K562 (cell line): Measurements from ENCODE around the gene ZNF652. TPM values are rescaled to one million over a fixed set of nuclear protein-coding genes. Genes with fewer than 3 reads are reported as not detected.

Source experiments
- ATAC-seq: fragments of 200-7000 bp; cut with Tn5 transposase; 3 replicates; pipeline ENCODE4 v1.9.1; 2020; ENCODE audit warnings: moderate library complexity
- BruUV-seq: library from RNA; stranded (reverse); fragments of 400-500 nt; replicated peaks from 2 replicates; lab custom pipeline; 2021; lab: Mats Ljungman, UMichigan
- CTCF ChIA-PET: fragments of 300-600 bp; formaldehyde crosslinking; extraction: SDS; loops from one replicate; lab custom pipeline; 2021; ENCODE audit warnings: low intra/inter-chr PET ratio; lab: Yijun Ruan, JAX
- POLR2A ChIA-PET: fragments of 300-600, 350-650 bp; sonication (Branson Sonifier 250); formaldehyde crosslinking; extraction: SDS; loops from one replicate; lab custom pipeline; 2021; ENCODE audit warnings: antibody characterized with exemption, inconsistent platforms; lab: Yijun Ruan, JAX
- DNase-seq, 4 experiments: peaks; one replicate each; pipeline versions ENCODE4 v3.0.0 to v3.0.0-alpha.2; 2011 to 2018; ENCODE audit warnings: low spot score in 3 of 4, mixed read lengths in 3 of 4; ENCODE audit errors: extremely low read depth in 1 of 4
- FAIRE-seq: peaks from 2 replicates; lab custom pipeline; 2011; peaks lifted over from hg19 to GRCh38; lab: Jason Lieb, UNC
- H2AFZ ChIP-seq: 2 replicates; pipeline ENCODE4 v1.6.0; 2011; ENCODE audit warnings: low read depth, low read length, control low read depth, inconsistent platforms
- H3K27ac ChIP-seq: fragments of 200-600 bp; 3 replicates; pipeline ENCODE4 v1.8.0; 2011; ENCODE audit warnings: low read depth, mild to moderate bottlenecking, control low read depth, inconsistent platforms, low read length, moderate library complexity, mixed read lengths; ENCODE audit errors: extremely low read depth
- H3K27me3 ChIP-seq, 2 experiments: fragments of 300-600 bp in 1 of 2; 2 replicates in 1 of 2; 3 replicates in 1 of 2; pipeline versions ENCODE4 v1.6.0 to v1.8.0; 2011; ENCODE audit warnings: inconsistent platforms in 2 of 2, low read length in 2 of 2, mild to moderate bottlenecking in 1 of 2, mixed read lengths in 1 of 2, moderate library complexity in 1 of 2; ENCODE audit not compliant: control insufficient read depth in 2 of 2, insufficient read depth in 2 of 2
- H3K36me3 ChIP-seq: fragments of 300-600 bp; 3 replicates; pipeline ENCODE4 v1.8.0; 2011; ENCODE audit warnings: mild to moderate bottlenecking, low read length, inconsistent platforms; ENCODE audit not compliant: control insufficient read depth, insufficient read depth
- H3K4me1 ChIP-seq, 2 experiments: fragments of 200-600 bp in 1 of 2; replicated peaks in 1 of 2; 2 replicates in 1 of 2; 3 replicates in 1 of 2; pipeline versions ENCODE4 v1.5.1 to v1.8.0; 2011; ENCODE audit warnings: inconsistent platforms in 2 of 2, low read length in 2 of 2, mild to moderate bottlenecking in 1 of 2, mixed read lengths in 1 of 2, moderate library complexity in 1 of 2; ENCODE audit not compliant: control insufficient read depth in 2 of 2, insufficient read depth in 2 of 2
- H3K4me2 ChIP-seq: 2 replicates; pipeline ENCODE4 v1.6.1; 2011; ENCODE audit warnings: low read length, control low read depth, inconsistent platforms, mixed read lengths; ENCODE audit not compliant: insufficient read depth
- H3K4me3 ChIP-seq: fragments of 200-600 bp; sonication (generic), shearing (Covaris generic); 2 replicates; pipeline ENCODE4 v1.5.1; 2016; ENCODE audit warnings: control low read depth, inconsistent platforms
- H3K79me2 ChIP-seq: fragments of 200-600 bp; 3 replicates; pipeline ENCODE4 v1.8.0; 2011; ENCODE audit warnings: low read length, inconsistent platforms; ENCODE audit not compliant: control insufficient read depth, insufficient read depth
- H3K9ac ChIP-seq, 2 experiments: 2 replicates each; pipeline versions ENCODE4 v1.6.0 to v1.6.1; 2011; ENCODE audit warnings: low read depth in 2 of 2, low read length in 2 of 2, control low read depth in 1 of 2, inconsistent platforms in 1 of 2, mild to moderate bottlenecking in 1 of 2, mixed read lengths in 1 of 2; ENCODE audit not compliant: insufficient read depth in 1 of 2
- H3K9me1 ChIP-seq: one replicate; pipeline ENCODE4 v1.6.0; 2011; ENCODE audit warnings: inconsistent platforms, mild to moderate bottlenecking, low read length, moderate library complexity; ENCODE audit not compliant: control insufficient read depth, insufficient read depth
- H3K9me3 ChIP-seq: replicated peaks from 2 replicates; pipeline ENCODE4 v1.5.1; 2011; ENCODE audit warnings: low read depth, low read length, inconsistent platforms; ENCODE audit not compliant: control insufficient read depth, insufficient read depth
- H4K20me1 ChIP-seq: replicated peaks from 2 replicates; pipeline ENCODE4 v1.6.1; 2011; ENCODE audit warnings: low read length, inconsistent platforms, mixed read lengths; ENCODE audit not compliant: control insufficient read depth, insufficient read depth
- E2F3 ChIP-seq: fragments of 250-450 bp; sonication (Bioruptor Pico); IDR thresholded peaks from 2 replicates; pipeline ENCODE4 v1.4.0; 2020; ENCODE audit warnings: mild to moderate bottlenecking
- GATAD2B ChIP-seq: fragments of 450-650 bp; IDR thresholded peaks from 2 replicates; pipeline ENCODE4 v1.6.1; 2017; ENCODE audit warnings: mild to moderate bottlenecking, borderline replicate concordance
- KDM2B ChIP-seq: fragments of 250-450 bp; sonication (Bioruptor Pico); IDR thresholded peaks from 2 replicates; pipeline ENCODE4 v1.8.0; 2021; ENCODE audit warnings: mild to moderate bottlenecking, moderate library complexity
- KDM4B ChIP-seq, 2 experiments: fragments of 450-650 bp in 1 of 2; sonication (generic) in 1 of 2; IDR thresholded peaks; 2 replicates each; pipeline ENCODE4 v1.6.1; 2016 to 2017; ENCODE audit warnings: borderline replicate concordance in 2 of 2, antibody characterized with exemption in 1 of 2, low read depth in 1 of 2, mild to moderate bottlenecking in 1 of 2
- NCOA1 ChIP-seq: fragments of 450-650 bp; IDR thresholded peaks from 2 replicates; pipeline ENCODE4 v1.6.1; 2016; ENCODE audit warnings: low read depth
- RERE ChIP-seq: sonication (generic); formaldehyde crosslinking; IDR thresholded peaks from 2 replicates; pipeline ENCODE4 v1.8.0; 2023; ENCODE audit warnings: missing genetic modification reagents, mild to moderate bottlenecking, borderline replicate concordance
- SMAD2 ChIP-seq: fragments of 150-350 bp; IDR thresholded peaks from 2 replicates; pipeline ENCODE4 v1.6.1; 2014; ENCODE audit warnings: low read depth, mild to moderate bottlenecking, low read length
- SOX6 ChIP-seq: fragments of 450-650 bp; IDR thresholded peaks from 2 replicates; pipeline ENCODE4 v1.6.1; 2014; ENCODE audit warnings: mild to moderate bottlenecking
- ZHX1 ChIP-seq: fragments of 150-350 bp; conservative IDR thresholded peaks from 2 replicates; pipeline ENCODE4 v1.6.1; 2014; ENCODE audit warnings: low read length
- ZNF197 ChIP-seq: fragments of 200-800 bp; sonication (Bioruptor generic); IDR thresholded peaks from 2 replicates; pipeline ENCODE4 v1.6.1; 2016; ENCODE audit warnings: low read depth, missing genetic modification characterization, missing compliant biosample characterization
- ZNF41 ChIP-seq: fragments of 250-450 bp; sonication (Bioruptor Pico); conservative IDR thresholded peaks from 2 replicates; pipeline ENCODE4 v1.4.0; 2020; ENCODE audit warnings: mild to moderate bottlenecking
- WGBS: fragments of 100-300 bp; shearing (Covaris generic); methylation state at CpG from one replicate; pipeline ENCODE4 v1.1.6; 2016; ENCODE audit warnings: low coverage, mixed read lengths; ENCODE audit not compliant: insufficient coverage; ENCODE audit errors: missing lambda C conversion rate; 5-methylcytosine and 5-hydroxymethylcytosine counted together
- in situ Hi-C: fragments of 300-500 bp; cut with MboI; formaldehyde crosslinking; loops from 4 replicates; pipeline ENCODE4 v1.15.0; 2018; ENCODE audit warnings: inconsistent platforms, mixed read lengths
- intact Hi-C: fragments of 100-400 bp; cut with micrococcal nuclease; formaldehyde crosslinking; loops from 2 replicates; pipeline ENCODE4 v1.14.2; 2022
- polyA plus RNA-seq, 8 experiments: library from polyadenylated mRNA; depleted of rRNA in 4 of 8; stranded (reverse) in 5 of 8; unstranded in 3 of 8; fragments of >200 nt; fragmentation: Nextera tagmentation in 2 of 8; fragmentation: Illumina TruSeq in 1 of 8; extraction: Ambion mirVana in 2 of 8; extraction: Trizol in 1 of 8; gene quantifications; 2 replicates each; pipeline versions ENCODE4 v1.2.1 to v1.2.3, GENCODE V29; 2011 to 2014; ENCODE audit warnings: inconsistent platforms in 1 of 8, missing spikeins in 1 of 8
- total RNA-seq, 7 experiments: library from RNA; depleted of rRNA in 6 of 7; stranded (reverse); fragments of >200 nt in 6 of 7; fragmentation: Illumina TruSeq in 2 of 7; extraction: Trizol in 2 of 7; gene quantifications; 2 replicates each; pipeline versions ENCODE4 v1.2.1 to v1.2.3, GENCODE V29; 2011 to 2021; ENCODE audit warnings: low replicate concordance in 1 of 7
- TF ChIP-seq, protein P1 (sequence below), 2 experiments: fragments of 450-650 bp in 1 of 2; IDR thresholded peaks; 2 replicates each; pipeline ENCODE4 v1.6.1; 2011 to 2017; ENCODE audit warnings: low read depth in 2 of 2, antibody characterized with exemption in 1 of 2, borderline replicate concordance in 1 of 2, low read length in 1 of 2, mild to moderate bottlenecking in 1 of 2, mixed read lengths in 1 of 2; ENCODE audit not compliant: control insufficient read depth in 1 of 2

The ZNF652 gene
- total and polyA plus RNA-seq, 9 of the 15 experiments (the other 6 are each of a cell fraction or from before 2014, with no cell fraction given) = 5.1 to 15.5 (median 7.8) TPM

- ChIA-PET POLR2A (interaction anchor here (0.6 kb wide), 1 partner anchor 62 kb away, joined by 3 read pairs; no protein-coding TSS in a partner anchor), CTCF (no interaction called here)
- no peak for DNase-seq
- no peaks in the 10 kb centered on the region for H3K79me2 ChIP-seq
- no peaks in the 10 kb centered on the region for H4K20me1 ChIP-seq
- FAIRE-seq = no peak
- H3K27ac ChIP-seq = no peak overlapping the region
- no peaks in the 10 kb centered on the region for H3K4me1 ChIP-seq
- no peak overlapping the region for H3K9ac ChIP-seq
- peaks cover 22 to 51% of the 10 kb centered on the region in 2 experiments for H3K27me3 ChIP-seq
- intact Hi-C loops = no loop called here
- WGBS = 2% methylated on average over 5 of the region's 5 CpGs
- BruUV-seq = no TSS peak
- H3K4me2 ChIP-seq = no peak overlapping the region
- in situ Hi-C loops = no loop called here
- H3K4me3 ChIP-seq = no peak overlapping the region
- H3K9me1 ChIP-seq = no peaks in the 10 kb centered on the region
- no peaks in the 10 kb centered on the region for H3K36me3 ChIP-seq
- H3K9me3 ChIP-seq = no peaks in the 10 kb centered on the region
- ATAC-seq = no peak
- no peak overlapping the region for H2AFZ ChIP-seq
- TF ChIP-seq KDM4B (IDR thresholded peaks at IDR 0.05; ENCODE audit: borderline replicate concordance in 2 of 2, low read depth in 1 of 2) (no peak), GATAD2B (no peak), ZNF41 (CRISPR knock-in tag) (no peak), SMAD2 (no peak), SOX6 (no peak), NCOA1 (no peak), E2F3 (CRISPR knock-in tag) (no peak), RERE (CRISPR knock-in tag) (no peak), ZHX1 (no peak), KDM2B (CRISPR knock-in tag) (no peak), ZNF197 (CRISPR knock-in tag) (no peak)
- TF ChIP-seq, protein P1, sequence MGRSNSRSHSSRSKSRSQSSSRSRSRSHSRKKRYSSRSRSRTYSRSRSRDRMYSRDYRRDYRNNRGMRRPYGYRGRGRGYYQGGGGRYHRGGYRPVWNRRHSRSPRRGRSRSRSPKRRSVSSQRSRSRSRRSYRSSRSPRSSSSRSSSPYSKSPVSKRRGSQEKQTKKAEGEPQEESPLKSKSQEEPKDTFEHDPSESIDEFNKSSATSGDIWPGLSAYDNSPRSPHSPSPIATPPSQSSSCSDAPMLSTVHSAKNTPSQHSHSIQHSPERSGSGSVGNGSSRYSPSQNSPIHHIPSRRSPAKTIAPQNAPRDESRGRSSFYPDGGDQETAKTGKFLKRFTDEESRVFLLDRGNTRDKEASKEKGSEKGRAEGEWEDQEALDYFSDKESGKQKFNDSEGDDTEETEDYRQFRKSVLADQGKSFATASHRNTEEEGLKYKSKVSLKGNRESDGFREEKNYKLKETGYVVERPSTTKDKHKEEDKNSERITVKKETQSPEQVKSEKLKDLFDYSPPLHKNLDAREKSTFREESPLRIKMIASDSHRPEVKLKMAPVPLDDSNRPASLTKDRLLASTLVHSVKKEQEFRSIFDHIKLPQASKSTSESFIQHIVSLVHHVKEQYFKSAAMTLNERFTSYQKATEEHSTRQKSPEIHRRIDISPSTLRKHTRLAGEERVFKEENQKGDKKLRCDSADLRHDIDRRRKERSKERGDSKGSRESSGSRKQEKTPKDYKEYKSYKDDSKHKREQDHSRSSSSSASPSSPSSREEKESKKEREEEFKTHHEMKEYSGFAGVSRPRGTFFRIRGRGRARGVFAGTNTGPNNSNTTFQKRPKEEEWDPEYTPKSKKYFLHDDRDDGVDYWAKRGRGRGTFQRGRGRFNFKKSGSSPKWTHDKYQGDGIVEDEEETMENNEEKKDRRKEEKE (IDR thresholded peaks at IDR 0.05; ENCODE audit: borderline replicate concordance in 1 of 2, control insufficient read depth in 1 of 2, low read depth in 2 of 2, low read length in 1 of 2) = no peak
Observed at GRCh38 chr17:49269356-49269755, 92.7 kb downstream of the ZNF652 start.
